Measurements from ENCODE around the gene AMMECR1.

Gene AMMECR1

GRCh38 chrX:110204986-110205385 lies 112.9 kb downstream of the AMMECR1 start:
- DNase-seq, result no peak

- DNase-seq, result no peak
Measured at GRCh38 chrX:110201799-110202198, 116.1 kb downstream of the AMMECR1 start.

GRCh38 chrX:110194977-110195376 lies 122.9 kb downstream of the AMMECR1 start:
- no peak for DNase-seq

- DNase-seq, result no peak
Measured at GRCh38 chrX:110192516-110192915, 125.4 kb downstream of the AMMECR1 start.

GRCh38 chrX:110188701-110189558 lies 129.0 kb downstream of the AMMECR1 start:
- DNase-seq, result no peak

- no peak for DNase-seq
Measured at GRCh38 chrX:110183314-110183713, 134.6 kb downstream of the AMMECR1 start.

GRCh38 chrX:110182865-110183264 lies 135.0 kb downstream of the AMMECR1 start:
- DNase-seq, result no peak

- no peak for DNase-seq
Measured at GRCh38 chrX:110182362-110182761, 135.5 kb downstream of the AMMECR1 start.

- DNase-seq, result no peak
Measured at GRCh38 chrX:110181459-110182137, 136.3 kb downstream of the AMMECR1 start.

GRCh38 chrX:110180928-110181310 lies 137.0 kb downstream of the AMMECR1 start:
- no peak for DNase-seq

GRCh38 chrX:110180176-110180927 lies 137.5 kb downstream of the AMMECR1 start:
- DNase-seq, result no peak

GRCh38 chrX:110178179-110178865 lies 139.6 kb downstream of the AMMECR1 start:
- no peak for DNase-seq

GRCh38 chrX:110175696-110176095 lies 142.2 kb downstream of the AMMECR1 start:
- no peak for DNase-seq

- no peak for DNase-seq
Measured at GRCh38 chrX:110175146-110175545, 142.7 kb downstream of the AMMECR1 start.

GRCh38 chrX:110173192-110174175 lies 144.4 kb downstream of the AMMECR1 start:
- DNase-seq, result no peak

GRCh38 chrX:110172215-110172614 lies 145.7 kb downstream of the AMMECR1 start:
- DNase-seq, result no peak

GRCh38 chrX:110171442-110171841 lies 146.4 kb downstream of the AMMECR1 start:
- no peak for DNase-seq

GRCh38 chrX:110170029-110170428 lies 147.9 kb downstream of the AMMECR1 start:
- no peak for DNase-seq

GRCh38 chrX:110168585-110168984 lies 149.3 kb downstream of the AMMECR1 start:
- no peak for DNase-seq

- DNase-seq, result no peak
Measured at GRCh38 chrX:110167952-110168451, 149.9 kb downstream of the AMMECR1 start.

- DNase-seq, result no peak
Measured at GRCh38 chrX:110163488-110163887, 154.4 kb downstream of the AMMECR1 start.

All from KG1 (cell line).